Endothelial cell of umbilical vein (primary cell): ENCODE data around the gene CYCS. TPM values are rescaled to one million over a fixed set of nuclear protein-coding genes. Genes with fewer than 3 reads are reported as not detected.

ENCODE experiments used
- BruUV-seq: library from RNA; stranded (reverse); fragments of 400-500 nt; replicated peaks from 2 replicates; lab custom pipeline; 2021; lab: Mats Ljungman, UMichigan
- CTCF ChIA-PET: fragments of 300-600, 350-600 bp; sonication (Branson Sonifier 250); formaldehyde crosslinking; loops from one replicate; lab custom pipeline; 2021; ENCODE audit warnings: antibody characterized with exemption, inconsistent platforms; lab: Charles Lee
- POLR2A ChIA-PET: fragments of 300-600, 350-600 bp; sonication (Branson Sonifier 250); formaldehyde crosslinking; loops from one replicate; lab custom pipeline; 2021; ENCODE audit warnings: antibody characterized with exemption, inconsistent platforms; lab: Charles Lee
- DNase-seq: peaks from one replicate; pipeline ENCODE4 v3.0.0-alpha.2; 2011; ENCODE audit warnings: low read depth, low spot score
- FAIRE-seq: peaks from 2 replicates; lab custom pipeline; 2011; peaks lifted over from hg19 to GRCh38; lab: Jason Lieb, UNC
- H2AFZ ChIP-seq: 2 replicates; pipeline ENCODE4 v1.6.0; 2012; ENCODE audit warnings: low read depth, low read length, control low read depth, inconsistent platforms
- H3K27ac ChIP-seq: 2 replicates; pipeline ENCODE4 v1.5.1; 2011; ENCODE audit warnings: low read depth, mild to moderate bottlenecking, control low read depth, low read length, moderate library complexity; ENCODE audit not compliant: insufficient read depth
- H3K27me3 ChIP-seq, 2 experiments: 2 replicates each; pipeline versions ENCODE4 v1.6.0 to v1.6.1; 2011; ENCODE audit warnings: low read length in 2 of 2, mixed read lengths in 1 of 2; ENCODE audit not compliant: control insufficient read depth in 2 of 2, insufficient read depth in 2 of 2
- H3K36me3 ChIP-seq, 2 experiments: 2 replicates in 1 of 2; 3 replicates in 1 of 2; pipeline ENCODE4 v1.5.1; 2011; ENCODE audit warnings: low read length in 2 of 2, mild to moderate bottlenecking in 1 of 2, moderate library complexity in 1 of 2; ENCODE audit not compliant: control insufficient read depth in 2 of 2, insufficient read depth in 2 of 2; ENCODE audit errors: extremely low read depth in 1 of 2
- H3K4me1 ChIP-seq: 3 replicates; pipeline ENCODE4 v1.5.1; 2011; ENCODE audit warnings: mild to moderate bottlenecking, low read length; ENCODE audit not compliant: control insufficient read depth, insufficient read depth; ENCODE audit errors: extremely low read depth
- H3K4me2 ChIP-seq: 2 replicates; pipeline ENCODE4 v1.6.1; 2011; ENCODE audit warnings: low read length, control low read depth, mixed read lengths; ENCODE audit not compliant: insufficient read depth
- H3K4me3 ChIP-seq, 3 experiments: fragments of 200-600 bp in 1 of 3; sonication (generic), shearing (Covaris generic) in 1 of 3; replicated peaks in 1 of 3; 2 replicates each; pipeline ENCODE4 v1.5.1; 2011 to 2016; ENCODE audit warnings: control low read depth in 3 of 3, low read length in 3 of 3, mild to moderate bottlenecking in 2 of 3, inconsistent platforms in 1 of 3, low read depth in 1 of 3, moderate library complexity in 1 of 3; ENCODE audit not compliant: insufficient read depth in 1 of 3
- H3K79me2 ChIP-seq: 2 replicates; pipeline ENCODE4 v1.6.0; 2012; ENCODE audit warnings: low read length, inconsistent platforms; ENCODE audit not compliant: control insufficient read depth, insufficient read depth
- H3K9ac ChIP-seq: replicated peaks from 2 replicates; pipeline ENCODE3; 2011; ENCODE audit warnings: low read length, control low read depth; ENCODE audit not compliant: insufficient read depth; ENCODE audit errors: extremely low read depth
- H3K9me1 ChIP-seq: replicated peaks from 3 replicates; pipeline ENCODE4 v1.6.0; 2011; ENCODE audit warnings: mild to moderate bottlenecking, low read length; ENCODE audit not compliant: control insufficient read depth, insufficient read depth; ENCODE audit errors: extremely low read depth
- H3K9me3 ChIP-seq: replicated peaks from 2 replicates; pipeline ENCODE4 v1.5.1; 2012; ENCODE audit warnings: low read length, inconsistent platforms; ENCODE audit not compliant: control insufficient read depth, insufficient read depth
- H4K20me1 ChIP-seq: replicated peaks from 2 replicates; pipeline ENCODE3; 2011; ENCODE audit warnings: mild to moderate bottlenecking, low read length; ENCODE audit not compliant: control insufficient read depth, insufficient read depth; ENCODE audit errors: extremely low read depth
- CTCF ChIP-seq, 2 donors: IDR thresholded peaks; 1 replicate in 1 of 2; 2 replicates in 1 of 2; pipeline ENCODE4 v1.5.1; 2011; ENCODE audit warnings: low read length in 2 of 2, mild to moderate bottlenecking in 2 of 2, moderate library complexity in 2 of 2, control low read depth in 1 of 2, inconsistent platforms in 1 of 2, low read depth in 1 of 2; ENCODE audit not compliant: insufficient read depth in 1 of 2; ENCODE audit errors: extremely low read depth in 1 of 2
- EZH2 ChIP-seq: IDR thresholded peaks from 2 replicates; pipeline ENCODE4 v1.6.1; 2012; ENCODE audit warnings: borderline replicate concordance, low read depth, mild to moderate bottlenecking, moderate library complexity, low read length, inconsistent platforms; ENCODE audit not compliant: severe bottlenecking
- FOS ChIP-seq: IDR thresholded peaks from 2 replicates; pipeline ENCODE4 v1.6.1; 2011; ENCODE audit warnings: mild to moderate bottlenecking, low read length, moderate library complexity, borderline replicate concordance; ENCODE audit not compliant: insufficient read depth
- GATA2 ChIP-seq: IDR thresholded peaks from 2 replicates; pipeline ENCODE4 v1.7.0; 2011; ENCODE audit warnings: low read depth, mild to moderate bottlenecking, moderate library complexity, mixed read lengths, low read length; ENCODE audit not compliant: insufficient read length, insufficient read depth
- JUN ChIP-seq: IDR thresholded peaks from 2 replicates; pipeline ENCODE4 v1.6.1; 2011; ENCODE audit warnings: borderline replicate concordance, low read depth; ENCODE audit not compliant: insufficient read length, insufficient read depth
- MAX ChIP-seq: IDR thresholded peaks from 2 replicates; pipeline ENCODE4 v1.6.1; 2011; ENCODE audit not compliant: insufficient read depth, insufficient read length
- MYC ChIP-seq: IDR thresholded peaks from one replicate; pipeline ENCODE4 v1.6.1; 2011; ENCODE audit warnings: mild to moderate bottlenecking, low read depth, low read length
- POLR2A ChIP-seq: IDR thresholded peaks from 2 replicates; pipeline ENCODE4 v1.6.1; 2012; ENCODE audit warnings: low read depth, mild to moderate bottlenecking, control low read depth, low read length
- POLR2AphosphoS5 ChIP-seq: IDR thresholded peaks from 2 replicates; pipeline ENCODE4 v1.6.1; 2012; ENCODE audit warnings: low read depth, mild to moderate bottlenecking, control low read depth, low read length, moderate library complexity; ENCODE audit not compliant: insufficient read depth
- dilution Hi-C: fragments of 300-500 bp; cut with MboI; formaldehyde crosslinking; loops from one replicate; pipeline ENCODE4 v1.15.0; 2019; ENCODE audit warnings: low sequenced_read_pairs; ENCODE audit not compliant: extremely low pct_ligation_motif_present
- intact Hi-C: fragments of 100-400 bp; cut with micrococcal nuclease; formaldehyde crosslinking; loops from one replicate; pipeline ENCODE4 v1.10.0; 2022
- polyA plus RNA-seq, 4 experiments: library from polyadenylated mRNA; depleted of rRNA in 3 of 4; stranded (reverse) in 3 of 4; unstranded in 1 of 4; fragments of >200 nt; gene quantifications; 2 replicates each; pipeline versions ENCODE4 v1.2.1 to v1.2.3, GENCODE V29; 2011 to 2012; ENCODE audit warnings: missing spikeins in 1 of 4
- total RNA-seq: library from RNA; stranded (reverse); gene quantifications from 2 replicates; pipeline ENCODE4 v1.2.3, GENCODE V29; 2021

The CYCS gene
- total and polyA plus RNA-seq, 2 donors (not counting 3 experiments of a cell fraction or from before 2014, with no cell fraction given): 21.4 to 134 TPM

GRCh38 chr7:25084821-25085220 lies 40.2 kb downstream of the CYCS start:
- H3K27me3 ChIP-seq: peaks cover 1 to 2% of the 10 kb centered on the region in 2 experiments
- TF ChIP-seq GATA2 (no peak), FOS (no peak), POLR2A (no peak), JUN (no peak), POLR2AphosphoS5 (no peak), MAX (no peak), EZH2 (no peak), CTCF (IDR thresholded peaks at IDR 0.05; ENCODE audit: extremely low read depth in 1 of 2, insufficient read depth in 1 of 2, low read depth in 1 of 2, low read length in 2 of 2) (no peak), MYC (no peak)
- no peak overlapping the region for H3K27ac ChIP-seq
- H3K4me2 ChIP-seq: no peak overlapping the region
- dilution Hi-C loops (no loop called here), intact Hi-C loops (no loop called here)
- no peak overlapping the region for H3K9ac ChIP-seq
- FAIRE-seq: no peak
- DNase-seq: no peak
- no peak overlapping the region for H2AFZ ChIP-seq
- no peaks in the 10 kb centered on the region for H3K79me2 ChIP-seq
- POLR2A ChIA-PET: interaction anchor here (0.7 kb wide), 1 partner anchor 270 kb away, joined by 3 read pairs; no protein-coding TSS in a partner anchor
- no TSS peak for BruUV-seq
- H3K9me3 ChIP-seq: no peaks in the 10 kb centered on the region
- no peak overlapping the region for H3K4me3 ChIP-seq
- H4K20me1 ChIP-seq: no peaks in the 10 kb centered on the region
- no peaks in the 10 kb centered on the region for H3K9me1 ChIP-seq
- CTCF ChIA-PET: interaction anchor here (2.8 to 4.7 kb wide), 2 partner anchors 9 to 272 kb away, joined by 19 to 25 read pairs; no protein-coding TSS in a partner anchor
- H3K36me3 ChIP-seq: no peaks in the 10 kb centered on the region
- H3K4me1 ChIP-seq: no peaks in the 10 kb centered on the region
